Measurements from ENCODE around the gene GATAD1. TPM values are rescaled to one million over a fixed set of nuclear protein-coding genes. Genes with fewer than 3 reads are reported as not detected.

GATAD1 gene
- total RNA-seq, 1 experiment from 2014 or later = 37.6 TPM

DNA sequence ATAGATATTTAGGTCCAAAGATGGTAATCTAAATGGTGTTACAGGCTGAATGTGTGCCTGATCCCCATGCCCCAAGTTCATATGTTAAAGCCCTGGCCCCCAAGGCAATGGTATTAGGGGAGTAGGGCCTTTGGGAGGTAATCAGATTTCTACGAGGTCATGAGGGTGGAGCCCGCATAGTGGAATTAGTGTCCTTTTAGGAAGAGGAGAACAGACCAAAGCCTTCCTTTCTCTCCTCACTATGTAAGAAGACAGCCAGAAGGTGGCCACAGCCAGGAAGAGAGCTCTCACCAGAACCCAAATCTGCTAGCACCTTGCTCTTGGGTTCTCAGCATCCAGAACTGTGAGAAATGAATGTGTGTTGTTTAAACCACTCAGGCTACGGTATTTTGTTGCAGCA lies 15.3 kb downstream of the GATAD1 start:
- Mint-ChIP-seq H3K9me3 (peaks cover 3% of the 10 kb centered on the region), H3K27ac (no peak overlapping the region; the same call in 1 of the 2 replicates), H3K4me3 (no peak overlapping the region), H3K4me1 (0 out of 2 replicates have a peak, but pooled peaks cover 3% of the 10 kb centered on the region), H3K36me3 (peaks cover 3% of the 10 kb centered on the region), H3K27me3 (ENCODE audit: low read depth) (no peaks in the 10 kb centered on the region)
- no peak for DNase-seq (ENCODE audit: low spot score)
- POLR2A ChIA-PET = no interaction called here
- TF ChIP-seq EMX1 (CRISPR knock-in tag; IDR thresholded peaks at IDR 0.05) (no peak), SMAD3 (CRISPR knock-in tag; IDR thresholded peaks at IDR 0.05; ENCODE audit: borderline replicate concordance) (no peak), FOXP1 (CRISPR knock-in tag; IDR thresholded peaks at IDR 0.05; ENCODE audit: borderline replicate concordance) (no peak), MXD4 (CRISPR knock-in tag; IDR thresholded peaks at IDR 0.05; ENCODE audit: borderline replicate concordance) (no peak), TEAD1 (CRISPR knock-in tag; IDR thresholded peaks at IDR 0.05) (no peak), CREB1 (CRISPR knock-in tag; IDR thresholded peaks at IDR 0.05) (no peak), NFYB (CRISPR knock-in tag; conservative IDR thresholded peaks at IDR 0.05; ENCODE audit: low read depth) (no peak), ATF6 (CRISPR knock-in tag; IDR thresholded peaks at IDR 0.05) (no peak), CREM (CRISPR knock-in tag; IDR thresholded peaks at IDR 0.05) (no peak)
- CTCF ChIA-PET = interaction anchor here (0.6 kb wide), 1 partner anchor 15 kb away, joined by 3 read pairs; the partner anchor contains the start of gene GATAD1
- ATAC-seq = 0 out of 2 replicates have a peak, but pooled peaks have one; percentile 18

GRCh38 chr7:92464515-92464914 lies 17.2 kb downstream of the GATAD1 start:
- ATAC-seq = no peak
- H3K27me3 Mint-ChIP-seq (ENCODE audit: low read depth) = no peaks in the 10 kb centered on the region
- no peak for DNase-seq (ENCODE audit: low spot score)
- TF ChIP-seq FOXP1 (CRISPR knock-in tag; IDR thresholded peaks at IDR 0.05; ENCODE audit: borderline replicate concordance) = no peak
- TF ChIP-seq CREM (CRISPR knock-in tag; IDR thresholded peaks at IDR 0.05) = no peak
- no peak for TF ChIP-seq ARID4B (CRISPR knock-in tag; IDR thresholded peaks at IDR 0.05; ENCODE audit: borderline replicate concordance)
- no peak for TF ChIP-seq E2F5 (CRISPR knock-in tag; IDR thresholded peaks at IDR 0.05)
- TF ChIP-seq ZNF281 (CRISPR knock-in tag; IDR thresholded peaks at IDR 0.05) = no peak
- H3K27ac Mint-ChIP-seq = no peak overlapping the region
- 0 out of 2 replicates have a peak, but pooled peaks cover 3% of the 10 kb centered on the region for H3K4me1 Mint-ChIP-seq
- peaks cover 22% of the 10 kb centered on the region for H3K9me3 Mint-ChIP-seq
- no peak overlapping the region for H3K4me3 Mint-ChIP-seq
- peaks cover 22% of the 10 kb centered on the region for H3K36me3 Mint-ChIP-seq
- CTCF ChIA-PET = interaction anchor here (1.1 kb wide), 1 partner anchor 17 kb away, joined by 5 read pairs; the partner anchor contains the start of gene GATAD1
- POLR2A ChIA-PET = no interaction called here

Measured in WTC11 (cell line).